Iris pigment epithelial cell (primary cell): ENCODE data around the gene LILRB5.
"Not testable (repeated sequence)": the region's sequence is repeated elsewhere in the genome, so short reads cannot be mapped to it uniquely, and the experiment has no call there.

ENCODE experiments used
- DNase-seq: peaks from one replicate; pipeline ENCODE4 v3.0.0-alpha.2; 2011; ENCODE audit warnings: low read depth

Gene LILRB5

DNA sequence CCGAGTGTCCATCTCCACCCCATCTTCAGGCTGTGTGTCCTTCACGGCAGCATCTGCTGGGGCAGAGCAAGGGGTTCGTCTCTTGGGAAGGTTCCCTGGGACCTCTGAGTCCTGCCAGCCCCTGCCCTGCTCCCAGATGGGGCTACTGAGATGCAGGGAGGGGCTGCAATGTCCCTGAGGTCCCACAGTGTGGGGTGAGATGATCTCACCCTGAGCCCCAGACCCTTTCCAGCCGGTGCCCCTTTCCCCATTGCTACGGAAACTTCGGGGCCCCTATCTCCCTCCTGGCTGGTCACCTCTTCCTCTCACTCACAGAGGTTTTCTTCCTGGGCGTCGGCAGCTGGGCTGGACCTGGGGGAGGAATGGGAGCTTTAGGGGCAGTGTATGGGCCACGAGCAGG lies 18.9 kb upstream of the LILRB5 start:
- no peak for DNase-seq

DNA sequence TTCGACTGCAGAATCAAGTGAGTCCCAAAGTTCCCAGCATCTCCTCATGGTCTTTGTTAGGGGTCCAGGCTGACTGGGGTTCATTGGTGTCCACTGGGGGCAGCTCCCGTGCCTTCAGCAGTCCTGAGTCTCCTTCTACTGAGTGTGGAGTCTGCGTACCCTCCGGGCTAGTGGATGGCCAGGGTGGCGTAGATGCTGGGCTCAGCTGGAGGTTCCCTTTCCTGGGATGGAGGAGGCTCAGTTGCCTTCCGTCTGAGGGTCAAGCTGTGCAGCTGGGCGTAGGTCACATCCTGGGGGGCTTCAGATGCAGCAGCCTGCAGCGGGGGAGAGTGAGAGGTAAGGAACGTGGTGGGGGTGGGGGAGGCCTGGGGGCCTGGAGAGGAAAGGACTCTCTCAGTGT lies 17.4 kb upstream of the LILRB5 start:
- not testable (repeated sequence) for DNase-seq

DNA sequence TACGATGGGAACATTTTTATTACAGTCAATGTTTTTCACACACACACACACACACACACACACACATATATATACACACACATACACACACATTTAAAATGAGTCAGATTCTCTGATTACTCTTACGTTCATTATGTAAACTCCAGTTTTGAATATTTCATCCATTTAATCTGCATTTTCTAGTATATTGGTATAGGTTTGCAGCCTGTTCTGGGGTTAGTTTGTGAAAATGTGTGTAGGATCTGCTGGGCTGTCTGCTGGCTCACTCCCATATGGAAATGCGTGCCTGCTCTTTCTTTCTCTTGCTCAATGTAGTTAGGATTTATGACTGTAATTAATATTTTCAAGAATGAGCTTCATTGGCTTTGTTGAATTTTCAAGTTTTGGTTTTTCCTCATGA lies 16.7 kb upstream of the LILRB5 start:
- DNase-seq: no peak

DNA sequence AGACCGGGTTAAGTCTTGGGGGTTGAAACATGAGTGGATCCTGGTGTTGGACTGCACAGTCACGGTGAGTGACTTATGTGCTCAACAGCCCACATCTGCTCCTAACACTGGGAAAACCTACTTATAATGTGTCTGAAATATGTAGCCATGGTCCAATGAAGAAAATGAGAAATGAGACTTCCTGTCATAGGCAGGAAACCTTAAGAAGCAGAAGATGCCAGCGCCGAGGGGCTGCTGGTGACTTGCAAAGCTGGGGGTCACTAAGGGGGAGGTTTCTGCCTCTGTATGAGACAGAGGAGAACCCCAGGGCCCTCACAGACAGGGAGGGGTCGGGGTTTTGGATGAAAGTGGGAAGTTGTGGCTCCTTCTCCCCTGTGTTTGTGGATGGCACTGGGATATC lies 15.1 kb upstream of the LILRB5 start:
- not testable (repeated sequence) for DNase-seq

- DNase-seq: not testable (repeated sequence)
Observed at GRCh38 chr19:54271587-54271986, 14.5 kb upstream of the LILRB5 start.

DNA sequence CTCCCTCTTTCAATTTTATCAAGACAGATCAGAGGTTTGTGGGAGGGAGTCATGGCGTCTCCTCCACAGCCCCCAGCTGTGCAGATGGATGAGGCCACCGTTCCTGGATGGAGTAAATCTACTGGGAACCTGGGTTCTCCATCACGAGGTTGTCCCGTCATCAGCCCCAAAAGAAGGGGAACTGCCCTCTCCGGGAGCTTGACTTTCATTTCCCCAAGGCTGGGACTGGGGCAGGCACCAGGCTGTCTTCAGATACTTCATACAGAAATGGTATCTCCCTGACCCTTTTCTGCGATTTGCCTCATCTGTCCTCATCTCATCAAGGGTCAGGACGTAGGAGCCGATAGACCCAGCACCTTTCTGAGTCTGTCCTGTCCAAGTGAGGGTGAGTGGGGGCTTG lies 14.0 kb upstream of the LILRB5 start:
- DNase-seq: no peak

DNA sequence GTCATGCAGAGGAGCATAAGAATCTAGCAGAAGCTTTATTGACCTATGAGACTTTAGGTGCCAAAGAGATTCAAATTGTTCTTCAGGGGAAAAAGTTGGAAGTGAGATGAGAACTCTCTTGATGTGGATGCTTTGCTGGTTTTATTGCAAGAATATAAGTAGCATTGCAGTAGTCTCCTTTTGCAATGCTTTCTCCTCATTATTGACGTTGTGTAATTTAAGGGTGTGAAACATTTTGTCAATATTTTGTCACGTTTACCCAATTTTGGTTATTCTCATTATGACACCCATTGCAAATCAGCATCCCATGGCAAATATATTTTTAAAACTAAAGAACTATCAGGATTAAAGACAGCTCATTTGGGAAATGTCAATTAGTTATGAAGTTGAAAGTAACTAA lies 11.9 kb upstream of the LILRB5 start:
- no peak for DNase-seq

DNA sequence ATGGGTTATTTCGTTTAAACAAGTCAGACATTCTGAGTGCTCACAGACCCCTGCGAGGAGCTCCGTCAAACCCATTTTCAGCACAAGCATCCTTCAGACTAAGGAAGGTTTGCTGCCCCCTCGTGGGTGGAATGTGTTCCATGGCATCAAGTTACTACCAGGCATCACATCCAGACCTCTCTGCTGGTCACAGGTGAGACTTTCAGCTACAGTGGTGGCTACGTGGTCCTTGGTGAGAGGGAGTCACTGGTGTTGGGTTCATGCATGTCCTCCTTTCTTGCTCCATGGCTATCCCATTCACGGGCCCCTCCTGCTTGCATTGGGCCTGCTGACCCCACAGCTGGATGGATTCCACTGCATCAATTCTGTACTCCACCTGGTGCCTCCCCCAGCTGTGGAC lies 9.1 kb upstream of the LILRB5 start:
- DNase-seq: peak; percentile 65

GRCh38 chr19:54262470-54262869 lies 5.4 kb upstream of the LILRB5 start:
- DNase-seq: no peak

GRCh38 chr19:54262066-54262465 lies 5.0 kb upstream of the LILRB5 start:
- DNase-seq: no peak

DNA sequence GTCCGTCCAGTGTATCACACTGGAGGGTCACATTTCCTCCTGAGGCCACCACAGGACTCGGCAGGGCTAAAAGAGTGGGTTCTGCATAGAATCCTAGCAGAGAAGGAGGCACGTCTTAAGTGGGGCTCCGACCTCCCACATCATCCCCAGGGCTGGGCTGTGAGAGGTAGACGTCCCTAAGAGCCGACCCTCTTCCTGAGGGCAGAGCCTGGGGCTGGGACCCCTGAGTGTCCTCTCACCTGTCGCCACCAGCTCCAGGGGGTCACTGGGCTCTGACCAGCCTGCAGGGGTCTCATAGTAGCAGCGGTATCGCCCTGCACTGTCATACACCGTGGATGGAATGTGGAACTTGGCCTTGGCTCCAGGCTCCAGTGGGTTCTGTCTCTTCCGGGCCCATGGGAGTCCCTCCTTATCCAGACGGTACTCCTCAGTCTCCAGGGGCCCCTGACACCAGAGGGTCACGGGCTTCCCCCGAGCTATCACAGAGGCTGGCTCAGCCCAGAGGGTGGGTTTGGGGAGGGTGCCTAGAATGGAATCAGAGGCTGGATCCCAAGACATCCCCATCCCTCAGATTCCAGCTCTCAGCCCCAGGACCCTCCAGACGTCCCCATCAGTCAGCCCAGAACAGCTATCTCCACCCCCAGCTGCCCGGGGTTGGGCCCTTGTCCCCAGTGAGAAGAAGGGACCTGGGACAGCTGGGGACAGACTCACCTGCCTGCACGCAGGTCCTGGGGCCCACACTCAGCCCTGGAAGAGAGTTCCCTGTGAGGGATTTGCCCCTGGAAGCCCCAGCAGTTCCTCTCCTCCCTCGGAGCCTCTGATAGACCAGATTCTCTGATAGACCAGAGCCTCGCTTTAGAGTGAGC lies 590 bp downstream of the LILRB5 start:
- DNase-seq: no peak

- no peak for DNase-seq
Observed at GRCh38 chr19:54255105-54255775, 1.8 kb downstream of the LILRB5 start.

DNA sequence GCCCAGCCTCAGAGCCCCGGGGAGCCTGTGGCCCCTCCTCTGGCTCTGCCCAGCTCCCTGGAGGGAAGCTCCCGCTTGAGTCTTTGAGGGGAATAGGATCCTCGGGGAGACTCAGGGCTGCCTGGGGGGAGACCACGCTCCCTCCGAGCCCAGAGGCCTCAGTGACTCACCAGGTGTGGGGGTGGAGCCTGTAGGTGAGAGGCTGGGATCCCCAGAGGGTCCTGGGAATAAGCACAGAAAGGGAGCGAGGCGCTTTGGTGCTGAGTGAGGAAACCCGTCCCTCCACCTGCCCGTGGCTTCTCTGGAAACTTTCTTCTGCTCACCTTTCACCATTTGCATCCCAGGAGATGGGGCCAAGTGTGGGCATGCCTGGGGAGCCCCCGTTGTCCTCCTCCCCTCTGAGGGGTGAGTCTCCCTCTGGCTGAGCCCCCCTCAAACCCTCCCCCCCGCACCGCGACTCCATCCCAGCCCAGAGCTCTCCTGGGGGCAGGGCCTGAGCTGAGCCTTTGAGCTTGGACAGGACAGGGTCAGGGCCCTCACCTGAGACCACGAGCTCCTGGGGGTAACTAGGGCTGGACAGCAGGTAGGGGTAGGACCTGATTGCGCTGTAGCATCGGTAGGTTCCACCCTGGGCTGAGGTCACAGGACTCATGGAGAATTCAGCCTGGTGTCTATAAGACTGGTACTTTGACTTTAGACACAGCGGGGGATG lies 2.7 kb downstream of the LILRB5 start:
- no peak for DNase-seq

GRCh38 chr19:54253331-54254194 lies 3.5 kb downstream of the LILRB5 start:
- no peak for DNase-seq

DNA sequence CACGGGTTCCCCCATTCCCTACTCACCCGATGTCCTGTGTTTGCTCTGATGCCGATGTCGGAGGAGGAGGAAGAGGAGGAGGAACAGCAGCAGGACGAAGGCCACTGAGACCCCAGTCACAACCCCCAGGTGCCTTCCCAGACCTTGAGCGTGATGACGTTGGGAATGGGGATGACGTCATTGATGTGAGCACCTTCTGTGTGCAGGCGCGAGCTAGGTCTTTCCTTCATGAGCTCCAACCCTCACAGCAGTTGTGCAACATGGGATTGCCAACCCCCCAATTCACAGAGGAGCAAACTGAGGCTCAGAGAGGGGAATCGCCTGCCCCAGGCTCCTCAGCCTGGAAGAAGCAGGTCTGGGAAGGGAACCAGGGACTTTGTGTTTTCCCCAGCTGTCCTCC lies 4.2 kb downstream of the LILRB5 start:
- no peak for DNase-seq

DNA sequence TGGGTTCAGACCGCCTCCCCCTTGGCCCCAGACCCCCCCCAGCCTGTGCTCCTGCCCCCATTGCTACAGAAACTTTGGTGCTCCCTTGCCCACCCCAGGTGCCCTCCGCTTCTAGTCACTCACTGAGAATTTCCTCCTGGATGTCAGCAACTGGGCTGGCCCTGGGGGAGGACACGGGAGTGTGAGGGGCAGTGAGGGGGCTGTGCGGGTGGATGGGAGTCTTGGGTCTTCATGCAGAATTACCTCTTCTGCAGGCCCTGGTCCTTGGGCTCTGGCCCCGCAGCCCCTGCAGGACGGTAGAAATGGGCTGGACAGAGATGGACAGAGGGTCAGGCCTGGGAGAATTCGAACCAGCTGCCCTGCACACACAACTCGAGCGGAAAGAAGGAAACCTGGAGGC lies 4.8 kb downstream of the LILRB5 start:
- DNase-seq: no peak

GRCh38 chr19:54248016-54248601 lies 9.0 kb downstream of the LILRB5 start:
- peak; percentile 43 for DNase-seq

- no peak for DNase-seq
Observed at GRCh38 chr19:54247106-54247930, 9.8 kb downstream of the LILRB5 start.

GRCh38 chr19:54245936-54246335 lies 11.1 kb downstream of the LILRB5 start:
- no peak for DNase-seq

DNA sequence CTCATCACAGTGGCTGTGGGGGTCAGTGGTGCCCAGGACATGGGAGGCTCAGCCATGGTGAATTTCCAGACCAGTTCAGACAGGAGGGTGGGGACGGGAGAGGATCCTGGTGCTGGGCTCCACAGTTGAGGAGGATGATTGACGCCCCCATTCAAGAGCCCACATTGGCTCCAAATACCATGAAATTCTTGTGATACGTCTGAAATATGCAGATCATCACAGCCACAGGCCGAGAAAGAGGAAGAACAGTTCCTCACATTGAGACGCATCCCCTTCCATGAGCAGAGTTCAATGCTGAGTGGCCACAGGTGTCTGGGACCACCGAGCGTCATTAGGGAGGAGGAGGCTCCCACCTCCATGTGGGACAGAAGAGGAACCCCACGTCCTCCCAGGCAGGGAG lies 13.3 kb downstream of the LILRB5 start:
- DNase-seq: not testable (repeated sequence)

- DNase-seq: not testable (repeated sequence)
Observed at GRCh38 chr19:54242646-54243045, 14.4 kb downstream of the LILRB5 start, which contains the start of gene LILRA6. TSS of gene LILRA6 (minus strand) at chr19:54242790.
